AG09309 (cell line): Measurements from ENCODE around the gene SIGLEC15.

Experiments used
- DNase-seq: peaks from one replicate; pipeline ENCODE4 v3.0.0-alpha.2; 2010; ENCODE audit warnings: low read depth
- H3K4me3 ChIP-seq: 2 replicates; pipeline ENCODE4 v1.5.1; 2011; ENCODE audit warnings: mild to moderate bottlenecking, low read depth, low read length, moderate library complexity; ENCODE audit not compliant: control insufficient read depth
- CTCF ChIP-seq: IDR thresholded peaks from 2 replicates; pipeline ENCODE4 v1.5.1; 2011; ENCODE audit warnings: mild to moderate bottlenecking, low read depth, low read length, inconsistent platforms; ENCODE audit not compliant: insufficient read depth, control insufficient read depth; ENCODE audit errors: missing control alignments

SIGLEC15 gene

GRCh38 chr18:45785134-45785533, 40.3 kb upstream of the SIGLEC15 start:
- no peak overlapping the region for H3K4me3 ChIP-seq
- DNase-seq = no peak

GRCh38 chr18:45786941-45787340, 38.5 kb upstream of the SIGLEC15 start:
- H3K4me3 ChIP-seq = no peak overlapping the region
- no peak for TF ChIP-seq CTCF
- no peak for DNase-seq

More at GRCh38 chr18:45785134-45785533, 40.3 kb upstream of the SIGLEC15 start:
- TF ChIP-seq CTCF = no peak

GRCh38 chr18:45787346-45787745, 38.1 kb upstream of the SIGLEC15 start:
- no peak for TF ChIP-seq CTCF
- DNase-seq = no peak
- H3K4me3 ChIP-seq = no peak overlapping the region

- TF ChIP-seq CTCF = no peak
- H3K4me3 ChIP-seq = no peak overlapping the region
- DNase-seq = no peak
These were observed 36.6 kb upstream of the SIGLEC15 start for GRCh38 chr18:45788861-45789260.

GRCh38 chr18:45792506-45793263, 32.8 kb upstream of the SIGLEC15 start:
- no peak for TF ChIP-seq CTCF
- DNase-seq = no peak

GRCh38 chr18:45793264-45793965, 32.1 kb upstream of the SIGLEC15 start:
- DNase-seq = peak; percentile 81
- no peak for TF ChIP-seq CTCF
- no peak overlapping the region for H3K4me3 ChIP-seq

More at GRCh38 chr18:45792506-45793263, 32.8 kb upstream of the SIGLEC15 start:
- H3K4me3 ChIP-seq = no peak overlapping the region
